ENCODE data around the gene AGFG1. TPM values are rescaled to one million over a fixed set of nuclear protein-coding genes. Genes with fewer than 3 reads are reported as not detected.

AGFG1 gene
- total RNA-seq, 1 experiment from 2014 or later: 81.3 TPM

- POLR2A ChIA-PET: no interaction called here
- DNase-seq (ENCODE audit: low spot score): no peak
- Mint-ChIP-seq H3K36me3 (no peaks in the 10 kb centered on the region), H3K9me3 (no peaks in the 10 kb centered on the region), H3K27ac (no peak overlapping the region), H3K4me1 (peaks cover 6% of the 10 kb centered on the region; the same call in 1 of the 2 replicates), H3K4me3 (no peak overlapping the region), H3K27me3 (ENCODE audit: low read depth) (no peaks in the 10 kb centered on the region)
- TF ChIP-seq ATF6 (CRISPR knock-in tag; IDR thresholded peaks at IDR 0.05): no peak
- TF ChIP-seq KAT7 (CRISPR knock-in tag; IDR thresholded peaks at IDR 0.05; ENCODE audit: borderline replicate concordance): no peak
- TF ChIP-seq PREB (CRISPR knock-in tag; IDR thresholded peaks at IDR 0.05; ENCODE audit: borderline replicate concordance): no peak
- no peak for TF ChIP-seq ZNF532 (CRISPR knock-in tag; IDR thresholded peaks at IDR 0.05; ENCODE audit: borderline replicate concordance)
- TF ChIP-seq ZNF425 (CRISPR knock-in tag; conservative IDR thresholded peaks at IDR 0.05): no peak
- TF ChIP-seq SOX15 (CRISPR knock-in tag; IDR thresholded peaks at IDR 0.05): no peak
- CTCF ChIA-PET: interaction anchor here (0.6 kb wide), 2 partner anchors 8 to 984 kb away, joined by 4 to 5 read pairs; no protein-coding TSS in a partner anchor
- ATAC-seq: no peak
Observed at GRCh38 chr2:227610123-227610522, 138.2 kb downstream of the AGFG1 start.

Small RNA genes within 50 kb of the gene (microRNA-seq; reads per million reads assigned to microRNA genes)
- gene MIR5703 (ENCODE audit: borderline number of aligned reads): not detected

Other genes with a start within 250 kb of the AGFG1 start
- gene MFF, start 146.9 kb upstream of the AGFG1 start, total RNA-seq (2021): 74.4 to 78.5 TPM (median 78.2 TPM) in 3 replicates
- not detected in 3 replicates for gene TM4SF20, start 92.8 kb upstream of the AGFG1 start, total RNA-seq (2021)
- not detected in 3 replicates for gene SCYGR1, start 84.2 kb upstream of the AGFG1 start, total RNA-seq (2021)
- not detected in 3 replicates for gene SCYGR2, start 126.7 kb downstream of the AGFG1 start, total RNA-seq (2021)
- gene SCYGR3, start 142.7 kb downstream of the AGFG1 start, total RNA-seq (2021): not detected in 3 replicates
- not detected in 3 replicates for gene SCYGR4, start 145.3 kb downstream of the AGFG1 start, total RNA-seq (2021)
- not detected in 3 replicates for gene SCYGR5, start 194.6 kb downstream of the AGFG1 start, total RNA-seq (2021)
- 6.4 to 7.5 TPM (median 6.5 TPM) in 3 replicates for gene SLC19A3, start 245.9 kb downstream of the AGFG1 start, total RNA-seq (2021)